VCaP (cell line): ENCODE data around the gene SMIM12.

Experiments used
- H3K27ac ChIP-seq: fragments of 450-650 bp; 2 replicates; pipeline ENCODE4 v1.5.1; 2017
- CTCF ChIP-seq: fragments of 450-650 bp; conservative IDR thresholded peaks from 2 replicates; pipeline ENCODE4 v1.5.1; 2017; ENCODE audit warnings: mild to moderate bottlenecking, moderate library complexity

The SMIM12 gene

DNA sequence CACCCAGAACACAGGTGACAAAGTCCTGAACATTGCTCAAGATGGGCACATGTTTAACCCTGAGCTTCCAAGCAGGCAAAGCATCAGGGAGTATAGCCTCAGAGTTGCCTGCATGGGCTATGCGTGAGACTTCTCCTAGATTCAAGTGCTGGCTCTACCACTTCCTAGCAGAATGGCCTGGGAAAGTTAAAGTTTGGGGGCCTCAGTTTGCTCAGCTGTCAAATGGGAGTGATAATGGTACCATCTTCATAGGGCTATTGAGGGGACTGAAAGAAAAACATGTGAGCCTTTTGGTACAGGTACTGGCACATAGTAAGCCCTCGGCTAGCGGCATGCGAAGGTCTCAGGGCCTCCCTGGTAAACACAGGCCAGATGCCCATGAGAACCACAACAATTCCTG lies 28.0 kb upstream of the SMIM12 start:
- no peak for TF ChIP-seq CTCF

DNA sequence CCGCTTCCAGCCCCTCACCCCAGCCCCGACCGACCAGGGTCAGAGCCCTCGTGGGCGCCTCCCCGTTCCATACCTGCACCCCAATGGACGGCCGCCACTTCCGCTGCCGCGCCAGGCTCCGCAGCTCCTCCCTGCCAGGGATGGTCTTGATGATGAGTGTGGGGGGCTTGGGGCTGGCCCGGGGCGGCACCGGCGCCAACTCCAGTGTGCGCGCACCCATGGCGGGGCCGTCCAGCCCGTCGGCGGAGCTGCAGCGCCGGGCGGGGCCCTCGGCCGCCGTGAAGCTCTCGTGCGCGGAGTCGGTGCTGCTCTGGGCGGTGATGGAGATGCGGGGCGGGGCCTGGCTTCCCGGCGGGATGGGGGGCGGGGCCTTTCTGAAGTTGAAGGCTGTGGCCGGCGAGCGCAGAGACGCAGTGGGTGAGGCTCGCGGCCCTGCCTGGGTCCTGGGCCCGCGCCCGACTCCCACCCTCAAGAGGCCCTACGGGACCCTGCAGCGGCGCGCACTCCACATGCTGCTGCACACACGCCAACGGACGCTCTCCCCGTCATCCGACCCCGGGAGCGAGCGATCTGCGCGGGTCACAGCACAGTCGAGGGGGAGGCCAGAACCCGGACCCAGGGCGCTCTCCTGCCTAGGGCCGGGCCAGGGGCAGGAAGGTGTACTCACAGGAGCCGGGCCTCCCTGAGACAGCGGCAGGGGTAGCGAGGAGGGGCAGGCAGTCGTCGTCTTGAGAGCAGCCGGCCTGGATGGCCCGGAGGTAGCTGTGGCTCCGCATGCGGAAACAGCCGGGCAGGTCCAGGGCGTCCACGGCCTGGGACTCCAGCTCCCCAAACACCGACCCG lies 26.1 kb upstream of the SMIM12 start:
- peak overlapping the region; percentile 13; the same call in 1 of the 2 replicates for H3K27ac ChIP-seq
- no peak for TF ChIP-seq CTCF

More for the DNA sequence above, 28.0 kb upstream of the SMIM12 start:
- no peak overlapping the region for H3K27ac ChIP-seq

DNA sequence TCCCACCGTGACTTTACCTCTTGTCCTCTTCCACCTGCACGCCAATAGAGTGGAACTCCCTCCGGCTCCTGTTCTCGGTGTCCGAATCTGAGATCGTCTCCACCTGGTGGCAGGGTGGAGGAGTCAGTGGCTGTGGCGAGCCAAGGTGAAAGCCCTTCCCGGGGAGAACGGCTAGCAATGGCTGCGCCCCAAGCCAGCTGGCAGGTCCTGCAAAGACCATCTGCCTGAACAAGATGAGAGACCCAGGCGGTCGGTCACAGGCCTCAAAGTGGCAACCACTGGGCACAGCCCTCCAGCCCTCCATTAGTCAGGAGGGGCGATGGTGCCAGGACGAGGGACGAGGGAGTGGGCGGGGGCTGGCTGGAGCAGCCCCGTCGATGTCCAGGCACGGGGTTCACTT lies 25.4 kb upstream of the SMIM12 start:
- H3K27ac ChIP-seq: no peak overlapping the region
- TF ChIP-seq CTCF: 0 out of 2 replicates have a peak, but pooled peaks have one; percentile 27

DNA sequence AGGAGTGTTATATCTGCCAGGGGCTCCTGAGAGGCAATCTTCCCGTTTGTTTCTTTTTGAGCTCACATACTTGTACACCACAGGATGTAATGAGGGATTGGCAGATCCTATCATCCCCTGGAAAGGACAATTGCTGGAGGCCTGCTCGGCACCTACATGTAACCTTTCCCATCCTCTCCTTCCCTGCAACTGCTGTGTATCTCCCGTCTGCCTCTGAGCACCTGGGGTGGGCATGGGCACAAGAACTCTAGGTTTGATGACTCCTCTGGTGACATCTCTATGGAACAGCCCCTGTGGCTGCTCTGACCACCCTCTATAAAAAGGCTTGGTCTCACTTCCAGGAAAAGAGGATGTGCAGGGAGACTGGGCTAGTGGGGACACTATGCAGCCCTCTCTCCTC lies 25.0 kb upstream of the SMIM12 start:
- H3K27ac ChIP-seq: no peak overlapping the region
- TF ChIP-seq CTCF: no peak

DNA sequence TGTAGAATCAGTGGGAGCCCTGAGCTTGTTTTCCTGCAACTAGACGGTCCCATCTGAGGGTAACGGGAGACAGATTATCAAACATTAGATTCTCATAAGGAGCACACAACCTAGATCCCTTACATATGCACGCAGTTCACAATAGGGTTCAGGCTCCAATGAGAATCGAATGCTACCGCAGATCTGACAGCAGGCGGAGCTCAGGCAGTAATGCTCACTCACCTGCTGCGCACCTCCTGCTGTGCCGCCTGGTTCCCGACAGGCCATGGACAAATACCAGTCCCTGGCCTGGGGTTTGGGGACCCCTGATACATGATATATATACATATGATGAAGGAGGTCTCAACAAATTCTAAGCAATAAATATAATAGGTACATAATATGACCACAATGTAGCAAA lies 19.7 kb upstream of the SMIM12 start:
- no peak overlapping the region for H3K27ac ChIP-seq
- no peak for TF ChIP-seq CTCF

- TF ChIP-seq CTCF: no peak
- H3K27ac ChIP-seq: no peak overlapping the region
Measured at GRCh38 chr1:34876406-34876805, 16.9 kb upstream of the SMIM12 start.

DNA sequence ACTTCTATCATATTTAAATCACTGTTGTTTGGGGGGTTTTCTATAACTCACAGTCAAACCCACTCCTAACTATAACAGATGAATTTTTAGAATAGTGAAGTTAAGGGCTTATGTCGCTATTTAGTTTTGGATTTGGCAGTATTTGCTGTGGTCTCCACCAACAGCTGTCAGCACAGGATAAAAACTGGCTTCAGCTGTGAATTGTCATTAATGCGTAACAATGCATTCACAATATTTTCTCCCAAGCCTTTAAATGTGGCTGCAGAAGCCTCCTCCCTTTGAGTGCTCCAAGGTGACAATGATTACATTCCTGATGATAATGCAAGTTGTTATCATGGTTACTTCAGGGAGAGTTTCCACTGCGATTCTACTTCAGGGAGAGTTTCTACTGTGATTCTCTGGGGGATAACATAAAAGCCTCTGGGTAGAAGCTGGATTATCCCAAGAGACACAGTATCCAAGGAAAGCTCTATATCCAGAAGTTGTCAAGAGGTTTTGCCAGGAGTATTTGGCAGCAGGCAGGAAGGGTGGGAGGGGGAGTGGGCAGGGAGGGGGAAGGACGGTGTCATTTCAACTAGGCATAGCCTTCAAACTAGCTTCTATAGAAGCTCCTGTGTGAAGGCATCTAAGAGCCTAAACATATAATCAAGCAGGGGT lies 14.9 kb upstream of the SMIM12 start:
- H3K27ac ChIP-seq: no peak overlapping the region
- TF ChIP-seq CTCF: no peak
